Mononuclear cell (primary cell): Measurements from ENCODE around the gene CFAP97. TPM values are rescaled to one million over a fixed set of nuclear protein-coding genes. Genes with fewer than 3 reads are reported as not detected.

Source experiments
- H3K27me3 ChIP-seq: 2 replicates; pipeline ENCODE4 v1.6.0; 2011; ENCODE audit warnings: low read length, control low read depth; ENCODE audit not compliant: insufficient read depth
- H3K4me1 ChIP-seq: 2 replicates; pipeline ENCODE4 v1.5.1; 2011; ENCODE audit warnings: mild to moderate bottlenecking, low read length, control low read depth; ENCODE audit not compliant: insufficient read depth
- H3K4me3 ChIP-seq: 2 replicates; pipeline ENCODE4 v1.5.1; 2011; ENCODE audit warnings: mild to moderate bottlenecking, low read length, moderate library complexity
- H3K9me3 ChIP-seq: 2 replicates; pipeline ENCODE4 v1.5.1; 2011; ENCODE audit warnings: low read depth, mild to moderate bottlenecking, control low read depth, low read length
- total RNA-seq: library from RNA; depleted of rRNA; stranded (reverse); fragments of >200 nt; gene quantifications from one replicate; pipeline ENCODE4 v1.2.3, GENCODE V29; 2012

CFAP97 gene
- total RNA-seq, 1 donor, result 25.5 TPM

DNA sequence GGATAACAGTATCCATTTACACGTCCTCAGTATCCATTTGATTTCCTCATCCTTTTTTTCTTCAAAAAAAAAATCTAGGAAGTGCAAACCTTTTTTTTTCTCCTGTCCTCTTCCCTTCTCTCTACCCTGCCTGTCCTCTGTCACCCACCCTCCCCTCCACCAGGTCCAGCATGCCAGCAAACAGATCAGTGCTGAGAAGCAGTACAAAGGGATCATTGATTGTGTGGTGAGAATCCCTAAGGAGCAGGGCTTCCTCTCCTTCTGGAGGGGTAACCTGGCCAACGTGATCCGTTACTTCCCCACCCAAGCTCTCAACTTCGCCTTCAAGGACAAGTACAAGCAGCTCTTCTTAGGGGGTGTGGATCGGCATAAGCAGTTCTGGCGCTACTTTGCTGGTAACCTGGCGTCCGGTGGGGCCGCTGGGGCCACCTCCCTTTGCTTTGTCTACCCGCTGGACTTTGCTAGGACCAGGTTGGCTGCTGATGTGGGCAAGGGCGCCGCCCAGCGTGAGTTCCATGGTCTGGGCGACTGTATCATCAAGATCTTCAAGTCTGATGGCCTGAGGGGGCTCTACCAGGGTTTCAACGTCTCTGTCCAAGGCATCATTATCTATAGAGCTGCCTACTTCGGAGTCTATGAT lies 59.1 kb downstream of the CFAP97 start:
- Histone ChIP-seq H3K4me1 (peaks cover 5% of the 10 kb centered on the region), H3K4me3 (no peak overlapping the region), H3K27me3 (peaks cover 40% of the 10 kb centered on the region), H3K9me3 (no peaks in the 10 kb centered on the region)

DNA sequence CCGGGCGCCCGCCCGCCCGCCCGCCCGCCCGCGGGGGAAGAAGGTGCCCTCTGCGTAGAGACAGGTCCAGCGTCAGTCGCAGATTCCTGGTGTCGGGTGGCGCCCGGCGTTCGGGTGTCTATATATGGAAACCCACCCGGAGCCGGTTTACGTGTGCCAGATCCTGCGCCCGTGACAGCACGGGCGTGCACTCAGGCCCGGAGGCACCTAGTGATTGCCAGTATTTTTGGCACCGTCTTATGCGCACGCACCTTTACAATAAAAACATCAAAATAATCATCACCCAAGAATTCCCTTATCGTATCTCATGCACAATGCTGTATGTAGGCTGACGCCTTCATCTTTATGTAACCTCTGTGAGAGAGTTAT lies 60.2 kb downstream of the CFAP97 start:
- Histone ChIP-seq H3K27me3 (peaks cover 47% of the 10 kb centered on the region), H3K4me3 (peak overlapping the region; percentile 29), H3K4me1 (peaks cover 5% of the 10 kb centered on the region), H3K9me3 (no peaks in the 10 kb centered on the region)

DNA sequence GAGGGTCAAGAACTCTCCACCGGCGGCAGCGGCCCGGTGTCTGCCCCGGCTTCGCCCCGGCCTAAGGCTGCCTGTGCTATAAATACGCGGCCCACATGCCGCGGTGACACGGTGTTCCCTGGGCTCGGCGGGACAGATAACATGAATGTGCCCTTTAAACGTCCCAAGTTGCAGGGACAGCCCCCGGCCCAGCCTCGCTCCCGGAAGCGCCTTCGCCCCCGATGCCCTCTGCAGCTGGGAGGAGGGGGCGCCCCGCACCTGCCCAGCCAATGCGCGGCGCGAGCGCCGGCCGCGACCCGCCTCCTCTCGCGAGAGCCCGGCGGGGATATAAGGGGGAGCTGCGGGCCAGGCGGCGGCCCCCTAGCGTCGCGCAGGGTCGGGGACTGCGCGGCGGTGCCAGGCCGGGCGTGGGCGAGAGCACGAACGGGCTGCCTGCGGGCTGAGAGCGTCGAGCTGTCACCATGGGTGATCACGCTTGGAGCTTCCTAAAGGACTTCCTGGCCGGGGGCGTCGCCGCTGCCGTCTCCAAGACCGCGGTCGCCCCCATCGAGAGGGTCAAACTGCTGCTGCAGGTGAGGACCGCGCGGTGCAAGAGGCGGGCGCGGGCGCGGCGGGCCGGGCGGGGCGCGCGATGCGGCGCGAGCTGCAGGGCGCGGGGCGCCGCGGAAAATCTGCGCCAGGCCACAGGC lies 60.7 kb downstream of the CFAP97 start, which contains the start of gene SLC25A4:
TSS of gene SLC25A4 (plus strand) at position 355 of the 689 bp plus-strand sequence. CDS start at position 462, 107 bp downstream.
- H3K4me1 ChIP-seq, result peaks cover 5% of the 10 kb centered on the region
- peaks cover 47% of the 10 kb centered on the region for H3K27me3 ChIP-seq
- no peaks in the 10 kb centered on the region for H3K9me3 ChIP-seq
- H3K4me3 ChIP-seq, result peak within 1 kb of the TSS; percentile 41

DNA sequence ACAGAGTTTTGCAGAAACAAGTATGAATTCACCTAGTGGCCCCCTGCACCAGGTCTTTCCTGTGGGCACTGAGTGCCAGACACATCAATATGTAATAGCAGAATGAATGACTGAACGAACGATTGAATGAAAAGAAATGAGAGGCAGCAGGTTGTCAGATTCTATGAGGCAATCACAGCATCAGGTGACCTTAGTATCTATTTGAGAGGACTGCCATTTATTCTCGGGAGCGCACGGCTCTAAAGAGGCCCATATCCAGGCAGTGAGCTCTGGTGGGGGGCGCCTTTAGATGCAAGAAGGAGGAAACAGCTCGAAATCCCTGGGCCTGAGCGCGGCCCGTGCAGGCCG lies 61.3 kb downstream of the CFAP97 start:
- Histone ChIP-seq H3K9me3 (no peaks in the 10 kb centered on the region), H3K27me3 (peaks cover 47% of the 10 kb centered on the region), H3K4me3 (peak overlapping the region; percentile 41), H3K4me1 (peaks cover 5% of the 10 kb centered on the region)

DNA sequence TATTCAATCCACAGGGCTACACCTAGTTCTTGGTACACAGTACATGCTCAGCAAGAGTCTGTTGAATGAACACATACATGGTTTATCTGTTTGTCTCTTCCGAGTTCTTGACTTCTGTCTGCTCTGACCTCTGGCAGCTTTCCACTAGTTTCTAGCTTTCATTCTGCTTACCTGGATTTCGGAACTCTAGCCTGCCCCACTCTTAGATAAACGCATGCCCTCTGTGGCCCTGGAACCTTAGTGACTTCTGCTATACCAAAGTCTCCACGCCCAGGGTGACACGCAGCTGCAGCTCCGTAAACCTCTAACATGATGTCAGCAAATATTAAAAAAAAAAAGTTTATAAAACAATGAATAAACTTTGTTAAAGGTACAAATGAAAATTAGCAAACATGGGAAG lies 62.0 kb downstream of the CFAP97 start:
- Histone ChIP-seq H3K4me3 (no peak overlapping the region), H3K4me1 (peaks cover 5% of the 10 kb centered on the region), H3K27me3 (peaks cover 47% of the 10 kb centered on the region), H3K9me3 (no peaks in the 10 kb centered on the region)

DNA sequence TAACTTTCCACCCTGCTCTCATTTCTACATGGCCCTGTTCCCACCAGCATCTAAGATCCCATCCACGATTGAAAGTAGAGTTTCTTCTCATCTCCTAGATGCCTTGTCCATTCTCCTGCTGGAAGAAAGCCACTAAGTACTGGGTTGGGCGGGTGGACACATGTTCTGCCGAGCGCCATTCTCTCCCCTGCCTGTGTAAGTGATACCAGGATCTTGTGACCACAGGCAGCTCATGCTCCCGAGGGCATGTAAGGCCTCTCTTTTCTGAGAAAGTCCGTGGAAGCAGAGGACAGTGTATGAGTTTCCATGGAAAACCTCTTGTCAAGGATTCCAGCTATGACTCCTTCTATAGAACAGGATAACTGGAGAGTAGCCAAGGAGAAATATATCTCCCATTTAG lies 64.1 kb downstream of the CFAP97 start:
- H3K9me3 ChIP-seq, result no peaks in the 10 kb centered on the region
- no peak overlapping the region for H3K4me3 ChIP-seq

DNA sequence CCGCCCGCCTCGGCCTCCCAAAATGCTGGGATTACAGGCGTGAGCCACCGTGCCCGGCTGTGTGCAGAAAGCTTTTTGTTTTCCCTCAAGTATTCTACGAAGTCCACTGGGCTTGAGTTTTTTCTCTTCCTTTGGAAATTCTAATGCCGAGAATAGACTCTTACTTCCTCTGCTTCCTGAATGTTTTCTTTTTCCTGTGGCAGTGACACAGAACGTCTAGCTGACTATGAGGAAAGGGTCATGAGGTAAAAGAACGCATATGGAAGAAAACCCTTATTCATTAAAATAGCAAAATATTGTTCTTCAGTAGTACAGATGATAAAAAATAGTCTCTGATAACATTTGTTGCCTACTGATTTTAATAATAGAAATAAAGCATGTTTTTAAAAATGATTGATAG lies 65.6 kb downstream of the CFAP97 start:
- Histone ChIP-seq H3K27me3 (peaks cover 36% of the 10 kb centered on the region), H3K4me1 (no peaks in the 10 kb centered on the region), H3K4me3 (no peak overlapping the region), H3K9me3 (no peaks in the 10 kb centered on the region)

More for the DNA sequence above, 64.1 kb downstream of the CFAP97 start:
- Histone ChIP-seq H3K27me3 (peaks cover 45% of the 10 kb centered on the region), H3K4me1 (peaks cover 5% of the 10 kb centered on the region)

DNA sequence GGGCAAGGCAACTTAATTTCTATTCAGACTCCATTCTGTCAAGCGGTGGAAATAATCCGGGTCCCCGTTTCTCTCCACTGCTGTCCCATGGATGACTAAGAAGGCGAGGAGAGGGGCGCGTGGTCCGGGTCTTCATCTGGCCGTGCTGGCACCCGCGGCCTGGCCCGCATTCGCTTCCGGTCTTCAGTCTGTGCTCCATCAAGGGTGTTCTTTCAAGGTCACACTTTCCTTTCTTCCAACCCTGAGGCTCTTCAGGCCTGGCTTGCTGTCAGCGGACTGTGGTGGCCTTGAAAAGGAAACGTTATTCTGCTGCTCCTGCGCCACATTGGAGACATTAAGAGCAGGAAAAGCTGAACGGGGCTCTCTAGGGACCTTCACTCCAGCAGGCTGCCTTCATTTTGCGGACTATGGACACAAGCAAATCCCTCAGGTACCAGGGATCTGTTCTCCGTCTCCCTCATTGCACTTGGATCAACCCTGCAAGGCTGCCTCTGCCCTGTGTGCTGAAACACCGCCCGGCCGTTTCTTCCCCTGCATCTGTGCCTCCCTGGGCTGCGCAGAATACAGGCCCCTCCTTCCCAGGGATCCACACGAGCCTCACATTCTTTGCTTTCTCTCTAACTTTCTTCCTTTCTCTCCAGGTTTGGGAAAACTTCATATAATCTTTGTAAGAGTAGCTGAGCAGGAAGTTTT lies 66.4 kb downstream of the CFAP97 start:
- peaks cover 28% of the 10 kb centered on the region for H3K27me3 ChIP-seq
- no peaks in the 10 kb centered on the region for H3K4me1 ChIP-seq
- H3K9me3 ChIP-seq, result no peaks in the 10 kb centered on the region
- no peak overlapping the region for H3K4me3 ChIP-seq

DNA sequence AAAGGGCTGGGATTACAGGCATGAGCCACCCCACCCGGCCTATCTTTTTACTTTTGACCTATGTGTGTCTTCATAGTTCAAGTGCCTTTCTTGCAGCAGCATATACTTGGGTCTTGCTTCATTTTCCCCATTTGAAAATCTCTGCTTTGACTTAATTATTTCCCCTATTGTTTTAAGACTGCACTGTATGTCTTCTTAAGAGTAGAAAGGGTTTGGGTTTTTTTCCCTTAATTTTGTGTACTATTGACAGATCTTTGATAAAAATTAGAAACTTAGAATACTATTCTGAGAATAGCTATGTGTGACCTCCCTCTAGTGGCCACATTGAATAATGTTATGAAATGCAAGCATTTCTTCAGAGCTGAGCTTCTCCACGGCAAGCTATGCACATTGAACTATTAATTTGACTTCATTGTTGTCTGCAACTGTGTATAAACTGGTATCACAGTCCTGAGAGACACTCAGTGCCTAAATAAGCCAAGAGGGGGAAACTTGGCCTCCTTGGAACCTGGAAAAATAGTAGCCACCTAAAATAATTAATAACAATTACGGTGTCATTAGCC lies 69.4 kb downstream of the CFAP97 start:
- Histone ChIP-seq H3K4me1 (no peaks in the 10 kb centered on the region), H3K9me3 (no peaks in the 10 kb centered on the region), H3K27me3 (peaks cover 21% of the 10 kb centered on the region), H3K4me3 (no peak overlapping the region)

DNA sequence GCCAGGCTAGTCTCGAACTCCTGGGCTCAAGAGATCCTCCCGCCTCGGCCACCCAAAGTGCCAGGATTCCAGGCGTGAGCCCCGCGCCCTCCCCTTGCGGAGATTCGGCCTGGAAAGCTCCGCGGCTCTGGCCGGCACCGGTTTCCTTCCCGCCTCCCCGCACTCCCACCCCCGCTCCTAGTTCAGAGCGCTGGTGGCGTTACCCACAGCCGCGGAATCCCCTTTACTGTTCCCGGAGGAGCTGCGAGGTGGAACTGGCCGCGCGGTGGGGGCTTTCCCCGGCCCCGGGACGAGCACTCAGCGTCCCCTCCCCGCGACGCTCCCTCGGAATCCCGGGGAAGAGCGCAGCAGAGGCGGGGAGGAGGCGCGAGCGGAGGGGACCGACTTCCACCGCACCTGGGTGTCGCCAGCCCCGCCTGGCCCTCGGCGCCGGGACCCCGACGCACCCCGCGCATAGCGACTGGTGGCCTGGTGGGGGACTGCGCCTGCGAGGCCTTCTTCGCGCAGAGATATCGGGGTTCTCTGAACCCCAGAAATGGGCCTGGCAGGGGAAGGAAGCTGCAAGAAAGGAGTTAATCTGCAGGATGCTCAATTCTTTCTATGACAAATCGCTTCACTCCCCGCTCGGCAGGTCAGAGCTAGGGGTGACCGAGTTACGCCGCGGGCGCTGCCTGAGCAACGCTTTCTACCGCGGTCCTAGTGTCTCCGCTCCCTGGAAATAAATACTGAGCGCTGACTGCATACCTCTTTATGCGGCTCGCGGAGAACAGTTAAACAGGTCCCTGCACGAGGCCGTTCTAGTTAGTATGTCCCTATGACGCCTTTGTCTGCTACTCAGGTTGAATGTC lies 75.3 kb downstream of the CFAP97 start:
- Histone ChIP-seq H3K4me3 (peak overlapping the region; percentile 20), H3K27me3 (peaks cover 52% of the 10 kb centered on the region), H3K4me1 (peaks cover 21% of the 10 kb centered on the region), H3K9me3 (no peaks in the 10 kb centered on the region)

DNA sequence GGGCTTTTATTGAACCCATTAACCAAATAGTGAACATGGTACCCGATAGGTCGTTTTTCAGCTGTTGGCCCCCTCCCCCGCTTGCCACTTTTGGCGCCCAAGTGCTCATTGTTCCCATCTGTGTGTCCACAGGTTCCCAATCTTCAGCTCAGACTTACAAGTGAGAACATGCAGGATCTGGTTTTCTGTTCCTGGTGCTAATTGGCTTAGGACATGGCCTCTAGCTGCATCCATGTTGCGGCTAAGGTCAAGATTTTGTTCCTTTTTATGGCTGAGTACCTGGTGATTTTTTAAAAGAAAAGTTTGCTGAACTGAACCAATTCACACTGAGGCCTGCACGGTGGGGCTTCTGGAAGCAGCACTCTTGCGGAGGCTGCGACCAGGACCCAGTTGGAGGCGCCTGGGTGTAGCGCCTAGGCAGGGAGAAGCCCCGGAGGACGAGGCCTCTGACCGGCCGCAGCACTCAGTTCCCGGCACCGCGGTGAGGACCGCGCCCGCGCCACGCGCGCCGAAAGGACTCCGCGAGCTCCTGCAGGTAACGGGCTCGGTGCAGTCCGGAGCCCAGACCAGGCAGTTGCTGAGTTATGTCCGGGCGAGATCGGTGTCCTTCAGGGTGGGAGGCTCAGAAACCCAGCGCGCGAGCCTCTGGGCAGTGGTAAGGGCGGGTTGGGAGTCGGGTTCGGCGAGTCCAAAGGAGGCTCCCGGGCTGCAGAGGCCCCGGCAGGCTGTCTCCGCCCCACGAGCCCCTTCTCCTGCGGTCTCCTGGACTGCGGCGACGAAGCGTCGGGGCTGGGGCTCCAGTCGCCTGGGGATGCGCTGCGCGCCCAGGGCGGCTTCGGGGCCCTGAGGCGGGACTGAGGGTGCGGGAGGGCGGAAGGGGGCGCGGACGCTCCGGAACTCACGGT lies 76.5 kb downstream of the CFAP97 start:
- no peak overlapping the region for H3K4me3 ChIP-seq

DNA sequence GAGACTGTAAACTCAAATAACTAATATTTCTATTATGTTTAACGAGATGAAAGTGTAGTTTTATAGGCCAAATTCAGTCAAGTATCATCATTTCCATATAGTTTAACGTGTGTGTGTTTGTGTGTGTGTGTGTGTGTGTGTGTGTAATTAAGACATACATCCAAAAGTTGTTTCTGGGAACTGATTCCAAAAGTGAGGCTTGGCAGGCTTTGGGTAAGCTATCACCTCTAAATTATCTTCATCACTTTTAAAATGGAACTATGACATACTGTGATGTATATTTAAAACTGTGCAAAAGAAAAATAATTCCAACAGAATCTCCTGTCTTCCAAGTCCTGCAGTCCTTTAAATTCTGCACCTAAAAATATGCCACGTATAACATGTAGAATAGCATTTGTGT lies 79.8 kb downstream of the CFAP97 start:
- Histone ChIP-seq H3K4me1 (peaks cover 19% of the 10 kb centered on the region), H3K9me3 (no peaks in the 10 kb centered on the region), H3K4me3 (no peak overlapping the region), H3K27me3 (peaks cover 36% of the 10 kb centered on the region)

More for the DNA sequence above, 76.5 kb downstream of the CFAP97 start:
- H3K27me3 ChIP-seq, result peaks cover 52% of the 10 kb centered on the region
- H3K4me1 ChIP-seq, result peaks cover 21% of the 10 kb centered on the region
- no peaks in the 10 kb centered on the region for H3K9me3 ChIP-seq

DNA sequence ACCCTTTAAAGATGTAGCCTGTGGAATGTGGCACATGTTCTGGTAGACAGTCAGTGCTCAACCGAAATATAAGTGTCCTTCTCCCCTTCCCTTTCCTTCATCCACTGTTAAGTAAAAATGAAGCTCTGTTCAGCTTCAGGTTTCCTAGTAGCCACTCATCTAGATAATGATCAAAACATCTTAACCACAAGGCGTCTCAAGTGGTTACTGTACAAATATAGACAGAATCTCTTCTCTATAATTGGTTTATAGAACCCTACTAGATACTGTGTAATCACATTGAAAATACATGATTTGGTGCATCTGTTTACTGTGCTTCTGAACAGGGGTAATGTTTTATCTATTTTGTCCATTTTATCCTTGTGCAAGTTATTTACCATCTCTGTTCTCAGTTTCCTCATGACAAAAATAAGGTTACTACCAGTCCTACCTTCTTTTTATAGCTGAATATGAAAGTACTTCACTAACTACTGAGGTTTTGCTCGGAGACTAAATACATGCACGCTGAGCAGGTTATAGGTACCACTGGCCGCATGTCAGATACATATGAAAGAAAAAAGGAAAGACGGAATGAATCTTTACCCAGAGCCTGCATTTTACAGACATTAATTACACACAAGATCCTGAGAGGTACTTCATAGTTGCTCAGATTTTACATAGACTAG lies 81.0 kb downstream of the CFAP97 start:
- H3K9me3 ChIP-seq, result no peaks in the 10 kb centered on the region

More for the DNA sequence above, 81.0 kb downstream of the CFAP97 start:
- Histone ChIP-seq H3K4me1 (peaks cover 8% of the 10 kb centered on the region), H3K4me3 (no peak overlapping the region), H3K27me3 (peaks cover 25% of the 10 kb centered on the region)
